ENCODE measurements around the gene FAM83G.
A peak's percentile ranks its signal among the peaks of the same experiment; 100 is the strongest.
"Not testable (repeated sequence)": the region's sequence is repeated elsewhere in the genome, so short reads cannot be mapped to it uniquely, and the experiment has no call there.

Gene FAM83G

GRCh38 chr17:18966831-18967624 lies 37.5 kb downstream of the FAM83G start:
- DNase-seq, result no peak

- no peak for DNase-seq
Measured at GRCh38 chr17:18965530-18966236, 38.9 kb downstream of the FAM83G start.

DNA sequence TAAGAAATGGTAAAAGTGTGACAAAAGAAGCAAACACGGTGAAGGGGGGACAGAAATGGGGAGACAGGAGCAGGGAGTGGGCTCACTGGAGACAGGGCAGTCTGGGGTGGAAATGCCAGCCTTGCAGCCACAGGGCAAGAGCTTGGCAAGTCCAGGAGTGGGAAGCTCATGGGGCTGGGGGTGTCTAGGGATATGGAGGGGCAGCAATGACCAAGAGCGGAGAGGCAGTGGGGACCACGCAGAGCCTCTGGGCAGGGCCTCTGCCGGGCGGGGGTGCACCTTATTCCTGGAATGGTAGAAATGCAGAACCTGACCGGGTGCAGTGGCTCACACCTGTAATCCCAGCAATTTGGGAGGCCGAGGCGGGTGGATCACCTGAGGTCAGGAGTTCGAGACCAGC lies 40.0 kb downstream of the FAM83G start:
- DNase-seq, result no peak

GRCh38 chr17:18964018-18964351 lies 40.6 kb downstream of the FAM83G start:
- DNase-seq, result no peak

GRCh38 chr17:18963126-18964017 lies 41.2 kb downstream of the FAM83G start:
- no peak for DNase-seq

DNA sequence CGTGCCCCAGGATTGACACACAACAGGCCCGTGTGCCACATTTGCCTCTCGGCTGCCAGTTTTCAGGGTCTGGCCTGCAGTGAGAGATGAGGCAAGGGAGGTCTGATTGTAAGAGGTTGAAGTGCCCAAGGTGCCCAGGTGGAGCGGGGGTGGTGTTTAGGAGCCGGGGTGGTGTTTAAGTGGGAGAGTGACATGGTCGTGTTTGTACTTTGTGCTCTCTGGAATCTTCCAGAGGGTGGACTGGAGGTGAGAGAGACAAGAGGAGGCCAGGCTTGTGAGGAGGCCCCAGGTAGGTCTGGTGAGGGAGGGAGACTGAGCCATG lies 42.1 kb downstream of the FAM83G start:
- DNase-seq, result no peak

GRCh38 chr17:18961634-18962493 lies 42.7 kb downstream of the FAM83G start:
- DNase-seq, result no peak

DNA sequence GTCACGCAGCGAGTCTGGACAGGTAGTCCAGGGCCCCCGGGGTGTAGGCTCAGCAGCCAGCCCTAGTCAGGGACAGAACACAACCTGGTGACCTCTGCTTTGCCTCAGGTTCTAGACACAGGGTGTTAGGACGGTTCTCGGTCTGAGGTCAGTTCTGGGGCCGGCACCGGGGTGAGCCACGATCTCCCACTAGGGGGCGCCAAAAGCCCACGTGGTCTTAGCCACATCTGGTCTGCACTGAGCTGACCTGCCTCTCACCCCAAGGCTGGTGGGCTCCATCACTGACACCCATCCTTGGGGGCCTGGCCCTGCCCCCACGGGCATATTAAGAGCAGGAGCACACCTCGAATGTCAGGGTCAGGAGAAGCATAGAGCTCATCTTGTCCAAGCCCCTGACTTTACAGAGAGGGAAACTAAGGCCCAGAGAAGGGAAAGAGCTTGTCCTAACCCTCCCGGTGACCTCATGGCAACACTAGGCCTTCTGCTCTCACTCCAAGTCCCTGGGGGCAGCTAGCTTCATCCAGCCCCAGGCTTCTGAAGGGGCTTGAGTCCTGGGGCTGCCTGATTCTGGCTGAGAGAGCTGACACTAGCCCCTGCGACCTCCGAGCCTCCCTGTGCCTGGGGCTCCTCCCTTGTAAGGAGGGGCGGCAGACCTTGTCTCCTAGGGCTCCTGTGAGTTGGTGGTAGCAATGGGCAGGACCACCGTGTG lies 43.6 kb downstream of the FAM83G start:
- peak; percentile 66 for DNase-seq

- DNase-seq, result no peak
Measured at GRCh38 chr17:18960241-18960665, 44.3 kb downstream of the FAM83G start.

GRCh38 chr17:18959845-18960240 lies 44.7 kb downstream of the FAM83G start:
- no peak for DNase-seq

DNA sequence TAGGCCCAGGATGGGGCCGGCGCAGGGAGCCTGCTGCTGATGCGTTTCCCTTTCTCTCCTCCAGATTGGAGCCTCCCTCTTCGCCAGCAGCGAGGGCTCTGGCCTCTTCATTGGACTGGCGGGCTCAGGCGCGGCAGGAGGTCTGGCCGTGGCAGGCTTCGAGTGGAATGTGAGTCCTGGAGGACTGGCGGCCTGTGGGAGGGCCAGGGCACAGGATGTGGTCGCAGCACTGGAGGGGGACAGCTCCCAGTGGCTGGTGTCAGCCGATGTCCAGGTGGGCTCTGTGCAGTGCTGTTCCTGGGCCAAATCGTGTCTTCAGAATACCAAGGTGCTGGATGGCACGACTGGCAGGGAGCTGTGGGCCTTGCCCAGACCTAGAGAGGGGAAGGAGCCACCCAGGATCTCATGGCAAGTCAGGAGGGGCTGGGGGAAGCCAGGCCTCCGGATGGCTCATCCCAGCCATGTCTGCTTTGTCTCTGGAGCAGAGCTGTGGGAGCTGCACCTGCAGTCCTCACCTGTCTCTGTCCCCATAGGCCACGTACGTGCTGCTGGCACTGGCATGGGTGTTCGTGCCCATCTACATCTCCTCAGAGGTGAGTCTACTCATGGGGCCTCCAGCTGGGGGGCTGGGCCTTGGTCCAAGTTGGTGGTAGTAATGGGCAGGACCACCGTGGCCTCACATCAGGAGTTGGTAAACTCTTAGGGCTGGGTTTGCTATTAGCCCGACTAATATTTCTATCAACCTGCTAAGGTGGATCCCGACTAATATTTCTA lies 45.3 kb downstream of the FAM83G start:
- no peak for DNase-seq

GRCh38 chr17:18958611-18959010 lies 46.0 kb downstream of the FAM83G start:
- no peak for DNase-seq

- DNase-seq, result no peak
Measured at GRCh38 chr17:18957831-18958230, 46.7 kb downstream of the FAM83G start.

DNA sequence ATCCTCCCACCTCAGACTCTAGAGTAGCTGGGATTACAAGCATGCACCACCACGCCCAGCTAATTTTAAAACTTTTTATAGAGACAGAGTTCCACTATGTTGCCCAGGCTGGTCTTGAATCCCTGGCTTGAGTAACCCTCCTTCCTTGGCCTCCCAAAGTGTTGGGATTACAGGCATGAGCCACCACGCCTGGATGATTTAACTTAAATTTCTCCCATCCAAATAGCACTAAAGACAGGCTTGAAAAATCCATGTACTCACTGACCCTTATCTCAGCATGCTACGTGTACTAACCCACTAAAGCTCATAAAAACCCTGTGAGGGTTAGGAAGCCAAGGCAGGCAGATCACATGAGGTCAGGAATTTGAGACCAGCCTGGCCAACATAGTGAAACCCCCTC lies 48.0 kb downstream of the FAM83G start:
- no peak for DNase-seq

- not testable (repeated sequence) for DNase-seq
Measured at GRCh38 chr17:18956021-18956420, 48.5 kb downstream of the FAM83G start.

DNA sequence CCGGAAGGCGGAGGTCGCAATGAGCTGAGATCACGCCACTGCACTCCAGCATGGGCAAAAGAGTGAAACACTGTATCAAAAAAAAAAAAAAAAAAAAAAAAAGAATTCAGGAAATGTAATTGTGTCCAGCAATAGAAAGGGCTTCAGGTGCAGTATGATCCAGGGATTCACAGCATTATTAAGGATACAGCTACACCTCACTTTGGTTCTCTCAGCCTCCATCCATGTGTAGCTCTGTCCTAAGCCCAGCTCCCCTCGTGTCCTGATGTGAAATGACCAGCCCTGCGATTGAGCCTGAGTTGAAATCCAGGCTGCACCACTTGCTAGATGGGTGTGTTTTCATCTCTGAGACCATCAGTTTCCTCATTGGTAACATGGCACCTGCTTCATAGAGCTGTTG lies 49.6 kb downstream of the FAM83G start:
- DNase-seq, result no peak

DNA sequence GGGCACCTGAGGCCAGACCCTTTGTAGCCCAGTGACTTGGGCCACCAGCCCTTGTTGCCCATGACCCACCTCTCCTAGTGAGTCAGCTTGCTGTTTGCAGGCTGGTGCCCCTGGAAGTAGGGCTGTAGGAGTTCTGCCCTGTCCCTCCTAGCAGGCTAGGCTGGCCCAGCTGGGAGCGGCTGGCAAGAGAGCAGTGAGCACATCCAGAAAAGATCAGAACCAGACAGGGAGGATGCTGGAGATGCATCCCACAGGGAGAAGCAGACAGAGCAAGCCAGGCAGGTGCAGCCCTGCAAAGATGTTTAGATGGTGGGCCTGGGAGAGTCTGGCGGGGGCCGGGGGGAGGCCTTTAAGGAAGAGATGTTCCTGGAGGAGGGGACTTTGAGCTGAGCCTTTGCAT lies 50.2 kb downstream of the FAM83G start:
- DNase-seq, result no peak

DNA sequence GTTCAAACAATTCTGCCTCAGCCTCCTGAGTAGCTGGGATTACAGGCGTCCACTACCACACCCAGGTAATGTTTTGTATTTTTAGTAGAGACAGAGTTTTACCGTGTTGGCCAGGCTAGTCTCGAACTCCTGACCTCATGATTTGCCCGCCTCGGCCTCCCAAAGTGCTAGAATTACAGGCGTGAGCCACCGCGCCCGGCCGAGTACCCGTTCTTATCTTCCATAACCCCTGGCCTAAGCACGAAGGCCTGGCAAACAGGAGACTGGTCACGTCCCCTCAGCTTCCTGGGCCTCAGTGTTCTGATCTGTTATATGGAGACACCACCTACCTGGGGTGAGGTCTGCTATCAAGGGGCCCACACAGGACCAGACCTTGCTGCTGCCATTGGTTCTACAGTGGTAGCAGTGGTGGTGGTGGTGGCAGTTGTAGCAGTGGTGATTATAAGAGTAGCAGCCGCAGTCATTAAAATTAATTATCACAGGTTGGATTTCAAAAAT lies 51.3 kb downstream of the FAM83G start:
- DNase-seq, result no peak

DNA sequence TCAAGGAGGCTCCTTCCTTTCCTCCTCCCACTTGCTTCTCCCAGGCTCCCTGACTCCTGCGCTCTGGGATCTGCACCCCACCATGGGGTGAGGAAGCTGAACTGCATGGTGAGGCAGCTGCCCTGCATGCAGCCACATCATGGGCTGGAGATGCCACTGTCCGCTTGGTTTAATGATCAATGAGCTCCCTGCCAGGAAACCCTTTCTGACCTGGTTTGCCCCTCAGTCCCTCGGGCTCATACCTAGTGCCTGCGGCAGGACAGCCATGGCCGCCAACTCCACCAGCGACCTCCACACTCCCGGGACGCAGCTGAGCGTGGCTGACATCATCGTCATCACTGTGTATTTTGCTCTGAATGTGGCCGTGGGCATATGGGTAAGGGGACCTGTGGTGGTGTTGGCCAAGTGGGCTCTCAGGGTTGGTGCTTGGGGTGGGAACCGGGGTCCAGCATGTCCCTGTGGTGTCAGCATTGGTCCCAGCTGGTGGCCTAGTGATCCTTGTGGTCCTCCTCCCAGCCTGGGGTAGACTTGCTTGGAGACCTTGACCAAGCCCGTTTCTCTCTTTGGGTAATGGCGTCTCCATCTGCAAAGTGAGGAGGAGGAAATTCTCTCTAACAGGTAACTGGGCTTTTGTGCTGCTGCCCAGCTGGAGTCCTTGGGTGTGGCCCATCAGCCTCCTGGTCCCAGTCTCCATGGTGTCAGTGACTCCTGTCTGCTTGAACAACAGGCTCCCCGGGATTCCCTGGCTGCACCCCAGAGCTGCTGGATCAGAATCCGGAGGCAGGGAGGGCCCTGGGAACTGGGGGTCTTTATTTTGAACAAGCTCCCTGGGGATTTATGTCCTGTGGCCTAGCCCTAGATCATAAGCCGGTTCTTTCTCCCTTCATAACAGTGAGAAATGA lies 52.4 kb downstream of the FAM83G start, which contains the start of gene SLC5A10:
SLC5A10 (plus strand) TSS at position 225 of the 902 bp plus-strand sequence; CDS start at position 266, 41 bp downstream.
- DNase-seq, result no peak

All from effector CD4-positive, alpha-beta T cell (primary cell).